Pancreas (tissue), 10 donors: Measurements from ENCODE around the gene ARID3C. TPM values are rescaled to one million over a fixed set of nuclear protein-coding genes. Genes with fewer than 3 reads are reported as not detected.
A peak's percentile ranks its signal among the peaks of the same experiment; 100 is the strongest.

ENCODE experiments used
- ATAC-seq, 4 donors: fragments of 200-7000 bp; cut with Tn5 transposase; one replicate each; pipeline versions ENCODE4 v1.8.0 to v1.9.1; 2020; ENCODE audit warnings: mild to moderate bottlenecking in 4 of 4, moderate library complexity in 4 of 4
- DNase-seq, 6 donors: peaks; one replicate each; pipeline ENCODE4 v3.0.0-alpha.2; 2020
- FAIRE-seq: peaks from 2 replicates; lab custom pipeline; 2012; peaks lifted over from hg19 to GRCh38; lab: Jason Lieb, UNC
- H3K27ac ChIP-seq, 4 donors: fragments of 200-600 bp; sonication (generic); 1 replicate in 3 of 4; 2 replicates in 1 of 4; pipeline versions ENCODE4 v1.5.0 to v1.8.0; 2020
- H3K27me3 ChIP-seq, 4 donors: fragments of 200-600 bp; one replicate each; pipeline ENCODE4 v1.8.0; 2021
- H3K36me3 ChIP-seq, 3 donors: fragments of 200-600 bp; sonication (generic) in 1 of 3; one replicate each; pipeline versions ENCODE4 v1.5.0 to v1.8.0; 2020 to 2021
- H3K4me1 ChIP-seq, 3 donors: fragments of 200-600 bp; one replicate each; pipeline ENCODE4 v1.8.0; 2021
- H3K4me3 ChIP-seq, 4 donors: fragments of 200-600 bp; sonication (generic) in 2 of 4; one replicate each; pipeline versions ENCODE4 v1.5.0 to v1.8.0; 2020 to 2021
- H3K9me3 ChIP-seq, 4 donors: fragments of 200-600 bp; one replicate each; pipeline ENCODE4 v1.8.0; 2021
- CTCF ChIP-seq, 4 donors: fragments of 200-600 bp; sonication (generic) in 3 of 4; IDR thresholded peaks; one replicate each; pipeline versions ENCODE4 v1.5.0 to v1.8.0; 2021; ENCODE audit warnings: antibody characterized with exemption in 4 of 4
- WGBS, 2 donors: extraction: QIAGEN DNeasy Blood & Tissue Kit; methylation state at CpG; one replicate each; pipeline ENCODE4 v1.1.7; 2013; 5-methylcytosine and 5-hydroxymethylcytosine counted together
- intact Hi-C, 3 donors: fragments of 100-400 bp; cut with DNase I; formaldehyde crosslinking; loops; one replicate each; pipeline versions ENCODE4 v1.11.1 to v1.14.2; 2022
- polyA plus RNA-seq, 2 donors: library from polyadenylated mRNA; stranded (reverse); fragments of 200-250 nt; gene quantifications; one replicate each; pipeline ENCODE4 v1.2.3, GENCODE V29; 2013
- total RNA-seq, 6 donors: library from RNA; stranded (reverse); fragmentation: NEBNext Ultra II Directional in 4 of 6; extraction: Animal tissue kit (Norgen Biotek cat#: 25700) in 4 of 6; gene quantifications; one replicate each; pipeline versions ENCODE4 v1.2.1 to v1.2.4, GENCODE V29; 2021 to 2023
- donor health status: healthy with polysubstance abuse.
- donor health status: DM: no; HTN: no; CAD: no; lungs with moderate emphysema.
- donor health status: DM: no; HTN: no; CAD: no.
- donor health status: control.
- donor health status: control.
- donor health status: Bipolar disorder and iron deficiency.
- donor health status: DM: yes; HTN: yes; CAD: no.
- donor health status: DM: no; HTN: no; CAD: no.
- donor health status: DM: no; HTN: no; CAD: no.
- donor health status: DM: yes; HTN: yes; CAD: no.

The ARID3C gene
- total and polyA plus RNA-seq, 8 donors, result not detected

GRCh38 chr9:34588671-34589635 is 39.9 kb downstream of the ARID3C start:
- TF ChIP-seq CTCF (IDR thresholded peaks at IDR 0.05), result no peak
- peaks cover 0 to 3% (median 0%) of the 10 kb centered on the region in 3 donors for H3K4me1 ChIP-seq
- no peak overlapping the region for H3K27ac ChIP-seq
- intact Hi-C loops, result no loop called here
- DNase-seq (no peak), FAIRE-seq (no peak), ATAC-seq (no peak)
- H3K4me3 ChIP-seq, result peak overlapping the region in 3 of 4 donors; percentile 10 to 38 (median 31)
- 2% methylated on average over 71 to 86 of the region's 86 CpGs for WGBS, 2 donors
- H3K36me3 ChIP-seq, result no peaks in the 10 kb centered on the region
- peaks cover 0 to 25% (median 4%) of the 10 kb centered on the region in 4 donors for H3K27me3 ChIP-seq
- H3K9me3 ChIP-seq, result no peaks in the 10 kb centered on the region

GRCh38 chr9:34587271-34587670 is 41.6 kb downstream of the ARID3C start:
- FAIRE-seq (no peak), ATAC-seq (no peak), DNase-seq (no peak)
- Histone ChIP-seq H3K27ac (no peak overlapping the region), H3K9me3 (no peaks in the 10 kb centered on the region), H3K4me1 (peaks cover 0 to 3% (median 0%) of the 10 kb centered on the region in 3 donors), H3K27me3 (peaks cover 0 to 25% (median 3%) of the 10 kb centered on the region in 4 donors), H3K4me3 (no peak overlapping the region), H3K36me3 (no peaks in the 10 kb centered on the region)
- 42 to 43% methylated on average over 2 of the region's 2 CpGs for WGBS, 2 donors
- no peak for TF ChIP-seq CTCF (IDR thresholded peaks at IDR 0.05)
- intact Hi-C loops, result no loop called here

- H3K4me1 ChIP-seq, result peaks cover 0 to 3% (median 0%) of the 10 kb centered on the region in 3 donors
- peaks cover 0 to 22% (median 3%) of the 10 kb centered on the region in 4 donors for H3K27me3 ChIP-seq
- H3K27ac ChIP-seq, result no peak overlapping the region
- FAIRE-seq, result no peak
- no peaks in the 10 kb centered on the region for H3K9me3 ChIP-seq
- no peak overlapping the region for H3K4me3 ChIP-seq
- WGBS, 2 donors, result 15 to 17% methylated on average over 11 of the region's 11 CpGs
- ATAC-seq, result no peak
- H3K36me3 ChIP-seq, result no peaks in the 10 kb centered on the region
- DNase-seq, result no peak
- no peak for TF ChIP-seq CTCF (IDR thresholded peaks at IDR 0.05)
- intact Hi-C loops, result no loop called here
These were observed 42.8 kb downstream of the ARID3C start for GRCh38 chr9:34585946-34586669.

GRCh38 chr9:34584970-34585369 is 43.9 kb downstream of the ARID3C start:
- TF ChIP-seq CTCF (IDR thresholded peaks at IDR 0.05), result no peak
- ATAC-seq (no peak), DNase-seq (no peak), FAIRE-seq (no peak)
- Histone ChIP-seq H3K4me3 (no peak overlapping the region), H3K27me3 (peaks cover 0 to 20% (median 3%) of the 10 kb centered on the region in 4 donors), H3K27ac (no peak overlapping the region), H3K36me3 (no peaks in the 10 kb centered on the region), H3K4me1 (no peaks in the 10 kb centered on the region), H3K9me3 (no peaks in the 10 kb centered on the region)
- intact Hi-C loops, result no loop called here
- WGBS, 2 donors, result 47 to 55% methylated on average over 5 of the region's 5 CpGs
